Right kidney (tissue), 1 donor: ENCODE data around the gene RSRC1.
"Not testable (repeated sequence)": the region's sequence is repeated elsewhere in the genome, so short reads cannot be mapped to it uniquely, and the experiment has no call there.

ENCODE experiments used
- DNase-seq: peaks from one replicate; pipeline ENCODE4 v3.0.0-alpha.2; 2016

The RSRC1 gene

GRCh38 chr3:158403013-158403412 lies 293.1 kb downstream of the RSRC1 start:
- no peak for DNase-seq

- no peak for DNase-seq
These were observed 294.3 kb downstream of the RSRC1 start for GRCh38 chr3:158404131-158404718.

- no peak for DNase-seq
These were observed 295.6 kb downstream of the RSRC1 start for GRCh38 chr3:158405507-158405906.

- DNase-seq: no peak
These were observed 298.1 kb downstream of the RSRC1 start for GRCh38 chr3:158407844-158408517.

GRCh38 chr3:158408518-158408897 lies 298.6 kb downstream of the RSRC1 start:
- not testable (repeated sequence) for DNase-seq

- DNase-seq: no peak
These were observed 308.1 kb downstream of the RSRC1 start for GRCh38 chr3:158418035-158418434.

GRCh38 chr3:158419820-158420653 lies 310.1 kb downstream of the RSRC1 start:
- no peak for DNase-seq

- no peak for DNase-seq
These were observed 310.9 kb downstream of the RSRC1 start for GRCh38 chr3:158420654-158421396.

- no peak for DNase-seq
These were observed 320.6 kb downstream of the RSRC1 start for GRCh38 chr3:158430448-158430847.

GRCh38 chr3:158430968-158431367 lies 321.1 kb downstream of the RSRC1 start:
- DNase-seq: no peak

- DNase-seq: no peak
These were observed 321.9 kb downstream of the RSRC1 start for GRCh38 chr3:158431829-158432228.

- DNase-seq: peak; percentile 5
These were observed 324.6 kb downstream of the RSRC1 start for GRCh38 chr3:158434412-158435038.

GRCh38 chr3:158443632-158444031 lies 333.7 kb downstream of the RSRC1 start:
- no peak for DNase-seq

- no peak for DNase-seq
These were observed 337.5 kb downstream of the RSRC1 start for GRCh38 chr3:158447408-158447807.

GRCh38 chr3:158451405-158452055 lies 341.6 kb downstream of the RSRC1 start:
- no peak for DNase-seq

GRCh38 chr3:158452334-158452733 lies 342.4 kb downstream of the RSRC1 start:
- no peak for DNase-seq

- DNase-seq: no peak
These were observed 343.1 kb downstream of the RSRC1 start for GRCh38 chr3:158453004-158453403.

GRCh38 chr3:158453865-158454264 lies 344.0 kb downstream of the RSRC1 start:
- no peak for DNase-seq

- no peak for DNase-seq
These were observed 345.5 kb downstream of the RSRC1 start for GRCh38 chr3:158455406-158455805.

- DNase-seq: no peak
These were observed 346.2 kb downstream of the RSRC1 start for GRCh38 chr3:158456114-158456513.

- DNase-seq: no peak
These were observed 348.6 kb downstream of the RSRC1 start for GRCh38 chr3:158458464-158458863.

GRCh38 chr3:158460926-158461325 lies 351.0 kb downstream of the RSRC1 start:
- DNase-seq: no peak
